Transverse colon (tissue), 4 donors: ENCODE data around the gene KCNJ16. TPM values are rescaled to one million over a fixed set of nuclear protein-coding genes. Genes with fewer than 3 reads are reported as not detected.

Experiments used
- DNase-seq: peaks from one replicate; pipeline ENCODE4 v3.0.0-alpha.2; 2019
- H3K27ac ChIP-seq, 4 donors: fragments of 200-600 bp; sonication (generic); 2 replicates each; pipeline ENCODE4 v1.5.1; 2016 to 2018; ENCODE audit warnings: inconsistent platforms in 4 of 4
- H3K27me3 ChIP-seq: fragments of 200-600 bp; sonication (generic); 2 replicates; pipeline ENCODE4 v1.5.1; 2017; ENCODE audit warnings: inconsistent platforms
- H3K36me3 ChIP-seq, 4 donors: fragments of 200-600 bp; sonication (generic); 2 replicates each; pipeline ENCODE4 v1.5.1; 2017 to 2019; ENCODE audit warnings: inconsistent platforms in 4 of 4
- H3K4me1 ChIP-seq, 4 donors: fragments of 200-600 bp; sonication (generic); 2 replicates each; pipeline ENCODE4 v1.5.1; 2017 to 2020; ENCODE audit warnings: inconsistent platforms in 4 of 4
- H3K4me3 ChIP-seq, 4 donors: fragments of 200-600 bp; sonication (generic); 1 replicate in 1 of 4; 2 replicates in 3 of 4; pipeline versions ENCODE4 v1.5.1 to v1.6.1; 2017 to 2019; ENCODE audit warnings: inconsistent platforms in 4 of 4
- H3K9me3 ChIP-seq, 2 donors: fragments of 200-600 bp; sonication (generic); 2 replicates each; pipeline ENCODE4 v1.5.1; 2017 to 2019; ENCODE audit warnings: inconsistent platforms in 2 of 2
- EP300 ChIP-seq: sonication (generic); formaldehyde crosslinking; IDR thresholded peaks from one replicate; pipeline ENCODE4 v1.6.1; 2017; ENCODE audit warnings: antibody characterized with exemption, low read depth
- POLR2A ChIP-seq: fragments of 450-650 bp; IDR thresholded peaks from one replicate; pipeline ENCODE4 v1.6.1; 2016; ENCODE audit warnings: antibody characterized with exemption, mild to moderate bottlenecking, moderate library complexity
- POLR2AphosphoS5 ChIP-seq, 3 donors: sonication (generic); formaldehyde crosslinking; IDR thresholded peaks; one replicate each; pipeline ENCODE4 v1.6.1; 2016; ENCODE audit warnings: antibody characterized with exemption in 3 of 3
- WGBS, 2 donors: methylation state at CpG; one replicate each; pipeline ENCODE4 v1.1.5; 2018; ENCODE audit warnings: low coverage in 1 of 2; 5-methylcytosine and 5-hydroxymethylcytosine counted together
- in situ Hi-C, 4 donors: fragments of 200-750 bp; cut with MboI; loops; one replicate each; pipeline versions ENCODE4 v1.15.0 to v1.15.1; 2017; ENCODE audit warnings: low sequenced_read_pairs in 3 of 4, low pct_ligation_motif_present in 1 of 4, low pct_unique_long_range_greater_than_20kb in 1 of 4
- intact Hi-C: fragments of 100-400 bp; cut with DNase I; formaldehyde crosslinking; loops from one replicate; pipeline ENCODE4 v1.15.1; 2023; ENCODE audit warnings: low total_unique reads
- total RNA-seq, 4 donors: library from RNA; depleted of rRNA; stranded (reverse); fragments of >200 nt; gene quantifications; one replicate each; pipeline ENCODE4 v1.1.0, GENCODE V29; 2016
- TF ChIP-seq, protein P1 (sequence below), 5 experiments: fragments of 200-600 bp in 3 of 5; fragments of 450-650 bp in 2 of 5; sonication (generic) in 3 of 5; IDR thresholded peaks; 1 replicate in 2 of 5; 2 replicates in 3 of 5; pipeline ENCODE4 v1.5.1; 2016 to 2017; ENCODE audit warnings: antibody characterized with exemption in 5 of 5, inconsistent platforms in 3 of 5, mild to moderate bottlenecking in 2 of 5, moderate library complexity in 1 of 5

The KCNJ16 gene
- total RNA-seq, 4 donors from 2014 or later, result 0.27 TPM; not detected in 3

DNA sequence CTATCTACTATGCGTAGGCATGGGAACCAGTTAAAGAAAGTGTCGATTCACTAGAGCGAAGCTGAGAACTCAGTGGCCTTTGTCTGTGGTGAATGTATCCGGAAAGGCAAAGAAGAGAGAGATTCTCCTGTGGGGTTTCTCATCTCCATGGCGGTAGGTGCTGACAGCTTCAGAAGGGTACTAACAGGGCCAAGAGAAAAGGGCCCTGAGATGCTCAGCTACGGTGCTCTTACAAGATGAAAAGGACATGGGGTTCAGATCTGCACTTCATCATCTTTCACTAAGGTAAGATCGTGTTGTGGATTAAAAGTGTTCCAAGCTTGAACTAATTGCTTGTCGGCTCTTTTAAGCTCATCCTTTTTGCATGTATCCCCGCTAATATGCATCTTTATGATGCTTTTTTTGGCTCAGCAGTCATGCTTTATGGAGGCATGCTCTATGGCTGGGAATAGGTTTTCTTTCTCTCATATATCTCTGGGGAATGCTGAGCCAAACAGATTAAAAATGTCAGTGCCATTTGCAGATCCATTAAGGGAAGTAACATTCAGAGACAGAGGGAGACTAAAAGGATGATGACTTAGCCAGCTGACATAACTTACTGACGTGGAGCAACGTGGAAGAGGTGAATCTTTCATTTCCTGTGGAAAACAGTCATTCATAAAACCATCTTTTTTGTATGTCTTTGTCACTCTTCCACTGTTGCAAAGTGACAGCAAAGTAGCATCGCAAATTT, 29.9 kb downstream of the KCNJ16 start:
- Histone ChIP-seq H3K4me1 (no peaks in the 10 kb centered on the region), H3K27me3 (no peaks in the 10 kb centered on the region), H3K4me3 (no peak overlapping the region), H3K36me3 (no peaks in the 10 kb centered on the region), H3K27ac (no peak overlapping the region), H3K9me3 (no peaks in the 10 kb centered on the region)
- WGBS, 2 donors, result 78 to 79% methylated on average over 9 to 12 of the region's 12 CpGs
- intact Hi-C loops (no loop called here), in situ Hi-C loops (no loop called here)
- DNase-seq, result no peak
- TF ChIP-seq POLR2AphosphoS5 (IDR thresholded peaks at IDR 0.05), result no peak

GRCh38 chr17:70105641-70106040, 30.6 kb downstream of the KCNJ16 start:
- Histone ChIP-seq H3K9me3 (no peaks in the 10 kb centered on the region), H3K27ac (no peak overlapping the region), H3K4me1 (no peaks in the 10 kb centered on the region), H3K27me3 (no peaks in the 10 kb centered on the region), H3K4me3 (no peak overlapping the region), H3K36me3 (no peaks in the 10 kb centered on the region)
- no peak for TF ChIP-seq POLR2AphosphoS5 (IDR thresholded peaks at IDR 0.05)
- no peak for TF ChIP-seq EP300
- TF ChIP-seq, protein P1, sequence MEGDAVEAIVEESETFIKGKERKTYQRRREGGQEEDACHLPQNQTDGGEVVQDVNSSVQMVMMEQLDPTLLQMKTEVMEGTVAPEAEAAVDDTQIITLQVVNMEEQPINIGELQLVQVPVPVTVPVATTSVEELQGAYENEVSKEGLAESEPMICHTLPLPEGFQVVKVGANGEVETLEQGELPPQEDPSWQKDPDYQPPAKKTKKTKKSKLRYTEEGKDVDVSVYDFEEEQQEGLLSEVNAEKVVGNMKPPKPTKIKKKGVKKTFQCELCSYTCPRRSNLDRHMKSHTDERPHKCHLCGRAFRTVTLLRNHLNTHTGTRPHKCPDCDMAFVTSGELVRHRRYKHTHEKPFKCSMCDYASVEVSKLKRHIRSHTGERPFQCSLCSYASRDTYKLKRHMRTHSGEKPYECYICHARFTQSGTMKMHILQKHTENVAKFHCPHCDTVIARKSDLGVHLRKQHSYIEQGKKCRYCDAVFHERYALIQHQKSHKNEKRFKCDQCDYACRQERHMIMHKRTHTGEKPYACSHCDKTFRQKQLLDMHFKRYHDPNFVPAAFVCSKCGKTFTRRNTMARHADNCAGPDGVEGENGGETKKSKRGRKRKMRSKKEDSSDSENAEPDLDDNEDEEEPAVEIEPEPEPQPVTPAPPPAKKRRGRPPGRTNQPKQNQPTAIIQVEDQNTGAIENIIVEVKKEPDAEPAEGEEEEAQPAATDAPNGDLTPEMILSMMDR (IDR thresholded peaks at IDR 0.05), result no peak
- no peak for TF ChIP-seq POLR2A
- intact Hi-C loops, result no loop called here
- WGBS, 2 donors, result 65 to 86% methylated on average over 3 of the region's 3 CpGs
- in situ Hi-C loops, result no loop called here
- DNase-seq, result no peak

GRCh38 chr17:70106551-70106950, 31.5 kb downstream of the KCNJ16 start:
- Histone ChIP-seq H3K27me3 (no peaks in the 10 kb centered on the region), H3K36me3 (no peaks in the 10 kb centered on the region), H3K4me3 (no peak overlapping the region), H3K4me1 (no peaks in the 10 kb centered on the region), H3K27ac (no peak overlapping the region), H3K9me3 (no peaks in the 10 kb centered on the region)
- 77 to 88% methylated on average over 3 of the region's 3 CpGs for WGBS, 2 donors
- TF ChIP-seq POLR2AphosphoS5 (IDR thresholded peaks at IDR 0.05) (no peak), POLR2A (no peak)
- TF ChIP-seq, protein P1 (IDR thresholded peaks at IDR 0.05), result no peak
- intact Hi-C loops, result no loop called here
- DNase-seq, result no peak
- in situ Hi-C loops, result no loop called here

- TF ChIP-seq POLR2AphosphoS5 (IDR thresholded peaks at IDR 0.05) (no peak), POLR2A (no peak), EP300 (no peak)
- TF ChIP-seq, protein P1 (IDR thresholded peaks at IDR 0.05), result no peak
- H3K9me3 ChIP-seq, result no peaks in the 10 kb centered on the region
- H3K4me3 ChIP-seq, result no peak overlapping the region
- H3K27ac ChIP-seq, result no peak overlapping the region
- H3K27me3 ChIP-seq, result no peaks in the 10 kb centered on the region
- H3K4me1 ChIP-seq, result no peaks in the 10 kb centered on the region
- DNase-seq, result no peak
- in situ Hi-C loops, result no loop called here
- H3K36me3 ChIP-seq, result no peaks in the 10 kb centered on the region
- intact Hi-C loops, result no loop called here
Measured at GRCh38 chr17:70107441-70107840, 32.4 kb downstream of the KCNJ16 start.
